HepG2 (cell line): ENCODE measurements around the gene POLR3K. TPM values are rescaled to one million over a fixed set of nuclear protein-coding genes. Genes with fewer than 3 reads are reported as not detected.

Source experiments
- AHR ChIP-seq: IDR thresholded peaks from 2 replicates; pipeline ENCODE4 v1.6.1; 2018; ENCODE audit warnings: missing genetic modification reagents, missing compliant biosample characterization
- ARID2 ChIP-seq: sonication (generic); formaldehyde crosslinking; IDR thresholded peaks from 2 replicates; pipeline ENCODE4 v1.8.1; 2022; ENCODE audit warnings: mild to moderate bottlenecking, missing genetic modification reagents, borderline replicate concordance
- ATF7-NPFF ChIP-seq: sonication (generic); formaldehyde crosslinking; IDR thresholded peaks from 2 replicates; pipeline ENCODE4 v1.8.1; 2023; ENCODE audit warnings: mild to moderate bottlenecking, low read depth, missing genetic modification reagents, moderate library complexity
- BHLHE40 ChIP-seq: IDR thresholded peaks from 2 replicates; pipeline ENCODE4 v1.6.1; 2011; ENCODE audit warnings: low read length, improper control_type of control experiment
- KLF6 ChIP-seq: IDR thresholded peaks from 2 replicates; pipeline ENCODE4 v1.8.0; 2016; ENCODE audit warnings: missing biosample characterization, missing genetic modification reagents
- MAFF ChIP-seq: IDR thresholded peaks from 2 replicates; pipeline ENCODE4 v1.6.1; 2011; ENCODE audit warnings: low read depth, low read length, improper control_type of control experiment
- MATR3 ChIP-seq: sonication (generic); formaldehyde crosslinking; IDR thresholded peaks from 2 replicates; pipeline ENCODE4 v1.4.0; 2020; ENCODE audit warnings: missing genetic modification reagents
- NFKB2 ChIP-seq: sonication (generic); formaldehyde crosslinking; IDR thresholded peaks from 2 replicates; pipeline ENCODE4 v1.4.0; 2020; ENCODE audit warnings: missing genetic modification reagents, borderline replicate concordance
- SETDB1 ChIP-seq: sonication (generic); formaldehyde crosslinking; IDR thresholded peaks from 2 replicates; pipeline ENCODE4 v1.5.1; 2020; ENCODE audit warnings: missing genetic modification reagents, mild to moderate bottlenecking, borderline replicate concordance
- SMAD1 ChIP-seq: sonication (generic); formaldehyde crosslinking; IDR thresholded peaks from 2 replicates; pipeline ENCODE4 v1.4.0; 2020; ENCODE audit warnings: missing genetic modification reagents, low read depth, mild to moderate bottlenecking, borderline replicate concordance
- SMAD3 ChIP-seq: sonication (generic); formaldehyde crosslinking; IDR thresholded peaks from 2 replicates; pipeline ENCODE4 v1.4.0; 2020; ENCODE audit warnings: missing genetic modification reagents
- SRY ChIP-seq: sonication (generic); formaldehyde crosslinking; IDR thresholded peaks from 2 replicates; pipeline ENCODE4 v1.8.0; 2022; ENCODE audit warnings: mild to moderate bottlenecking, missing genetic modification reagents
- TEAD3 ChIP-seq: optimal IDR thresholded peaks from 2 replicates; pipeline ENCODE3; 2016; ENCODE audit warnings: borderline replicate concordance
- ZFP82 ChIP-seq: sonication (generic); formaldehyde crosslinking; IDR thresholded peaks from 2 replicates; pipeline ENCODE4 v1.5.1; 2020; ENCODE audit warnings: mild to moderate bottlenecking, missing genetic modification reagents, borderline replicate concordance
- ZNF235 ChIP-seq: sonication (generic); formaldehyde crosslinking; IDR thresholded peaks from 2 replicates; pipeline ENCODE4 v1.8.1; 2023; ENCODE audit warnings: mild to moderate bottlenecking, missing genetic modification reagents, borderline replicate concordance
- ZNF33A ChIP-seq: sonication (generic); formaldehyde crosslinking; IDR thresholded peaks from 2 replicates; pipeline ENCODE4 v1.5.1; 2020; ENCODE audit warnings: missing genetic modification reagents, mild to moderate bottlenecking, moderate library complexity, borderline replicate concordance
- ZNF512B ChIP-seq: sonication (generic); formaldehyde crosslinking; IDR thresholded peaks from 2 replicates; pipeline ENCODE4 v1.5.1; 2020; ENCODE audit warnings: missing genetic modification reagents, mild to moderate bottlenecking, borderline replicate concordance
- ZNF556 ChIP-seq: sonication (generic); formaldehyde crosslinking; IDR thresholded peaks from 2 replicates; pipeline ENCODE4 v1.4.0; 2020; ENCODE audit warnings: mild to moderate bottlenecking, missing genetic modification reagents, borderline replicate concordance
- ZNF614 ChIP-seq: IDR thresholded peaks from 2 replicates; pipeline ENCODE4 v1.6.1; 2018; ENCODE audit warnings: missing biosample characterization, missing genetic modification reagents, inconsistent platforms, borderline replicate concordance
- ZNF644 ChIP-seq: IDR thresholded peaks from 2 replicates; pipeline ENCODE4 v1.6.1; 2016; ENCODE audit warnings: low read depth
- ZNF672 ChIP-seq: sonication (generic); formaldehyde crosslinking; IDR thresholded peaks from 2 replicates; pipeline ENCODE4 v1.8.1; 2022; ENCODE audit warnings: missing genetic modification reagents
- ZSCAN12 ChIP-seq: sonication (generic); formaldehyde crosslinking; IDR thresholded peaks from 2 replicates; pipeline ENCODE4 v1.9.0; 2021; ENCODE audit warnings: mild to moderate bottlenecking, missing genetic modification reagents
- polyA plus RNA-seq, 8 experiments: library from polyadenylated mRNA; depleted of rRNA in 3 of 8; stranded (reverse) in 7 of 8; unstranded in 1 of 8; fragments of >200 nt; fragmentation: Illumina TruSeq in 4 of 8; extraction: Trizol in 4 of 8; gene quantifications; 2 replicates each; pipeline versions ENCODE4 v1.2.1 to v1.2.3, GENCODE V29; 2011 to 2016; ENCODE audit warnings: low read depth in 4 of 8, missing spikeins in 1 of 8, mixed read lengths in 1 of 8; ENCODE audit not compliant: insufficient read depth in 1 of 8
- total RNA-seq, 5 experiments: library from RNA; depleted of rRNA; stranded (reverse); fragments of >200 nt; fragmentation: Illumina TruSeq; extraction: Trizol; gene quantifications; 2 replicates each; pipeline ENCODE4 v1.2.3, GENCODE V29; 2016; ENCODE audit warnings: low read depth in 1 of 5
- TF ChIP-seq, protein P1 (sequence below): sonication (generic); formaldehyde crosslinking; IDR thresholded peaks from 2 replicates; pipeline ENCODE4 v1.9.0; 2021; ENCODE audit warnings: missing genetic modification reagents, mild to moderate bottlenecking, borderline replicate concordance
- TF ChIP-seq, protein P2 (sequence below): sonication (generic); formaldehyde crosslinking; IDR thresholded peaks from 2 replicates; pipeline ENCODE4 v1.5.1; 2020; ENCODE audit warnings: mild to moderate bottlenecking, missing genetic modification reagents

The POLR3K gene
- total and polyA plus RNA-seq, 2 of the 13 experiments (the other 11 are each of a cell fraction or from before 2014, with no cell fraction given) = 14.8 to 18.8 TPM

DNA sequence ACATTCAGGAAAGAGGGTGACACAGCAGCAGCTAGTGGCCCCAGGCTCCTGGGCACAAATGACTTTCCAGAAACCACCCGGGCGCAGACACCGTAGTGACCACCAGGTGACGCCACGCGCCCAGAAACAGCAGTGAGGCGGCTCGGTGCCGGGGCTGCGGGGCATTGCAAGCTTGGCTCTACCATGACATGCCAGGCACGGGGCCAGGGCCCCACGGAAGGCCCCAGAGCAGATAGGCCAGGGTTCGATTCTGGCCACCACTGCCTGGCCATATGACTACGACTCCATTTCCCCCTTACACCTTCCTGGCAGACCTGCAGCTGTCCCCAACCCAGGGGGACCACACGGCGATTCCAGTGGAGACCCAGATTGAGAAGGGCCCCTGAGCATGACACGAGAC lies 12.3 kb upstream of the POLR3K start (continued):
- TF ChIP-seq ZNF235 (CRISPR knock-in tag) (no peak), ZSCAN12 (CRISPR knock-in tag) (no peak), ZNF614 (CRISPR knock-in tag) (peak; percentile 65; the same call in 1 of the 2 replicates), ZFP82 (CRISPR knock-in tag) (no peak), MATR3 (no peak), SMAD3 (peak; percentile 70; the same call in 1 of the 2 replicates), ZNF33A (CRISPR knock-in tag) (no peak), SMAD1 (0 out of 2 replicates have a peak, but pooled peaks have one; percentile 29), AHR (CRISPR knock-in tag) (no peak), ZNF556 (CRISPR knock-in tag) (no peak), ZNF644 (CRISPR knock-in tag) (no peak), SETDB1 (no peak), SRY (no peak), TEAD3 (CRISPR knock-in tag) (peak; percentile 62), ARID2 (no peak), KLF6 (peak; percentile 60; the same call in 1 of the 2 replicates), ATF7-NPFF (no peak), BHLHE40 (0 out of 2 replicates have a peak, but pooled peaks have one; percentile 17), ZNF672 (CRISPR knock-in tag) (no peak), NFKB2 (peak; percentile 73; the same call in 1 of the 2 replicates), MAFF (no peak), ZNF512B (no peak)
- TF ChIP-seq, protein P1, sequence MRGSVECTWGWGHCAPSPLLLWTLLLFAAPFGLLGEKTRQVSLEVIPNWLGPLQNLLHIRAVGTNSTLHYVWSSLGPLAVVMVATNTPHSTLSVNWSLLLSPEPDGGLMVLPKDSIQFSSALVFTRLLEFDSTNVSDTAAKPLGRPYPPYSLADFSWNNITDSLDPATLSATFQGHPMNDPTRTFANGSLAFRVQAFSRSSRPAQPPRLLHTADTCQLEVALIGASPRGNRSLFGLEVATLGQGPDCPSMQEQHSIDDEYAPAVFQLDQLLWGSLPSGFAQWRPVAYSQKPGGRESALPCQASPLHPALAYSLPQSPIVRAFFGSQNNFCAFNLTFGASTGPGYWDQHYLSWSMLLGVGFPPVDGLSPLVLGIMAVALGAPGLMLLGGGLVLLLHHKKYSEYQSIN = no peak
- TF ChIP-seq, protein P2, sequence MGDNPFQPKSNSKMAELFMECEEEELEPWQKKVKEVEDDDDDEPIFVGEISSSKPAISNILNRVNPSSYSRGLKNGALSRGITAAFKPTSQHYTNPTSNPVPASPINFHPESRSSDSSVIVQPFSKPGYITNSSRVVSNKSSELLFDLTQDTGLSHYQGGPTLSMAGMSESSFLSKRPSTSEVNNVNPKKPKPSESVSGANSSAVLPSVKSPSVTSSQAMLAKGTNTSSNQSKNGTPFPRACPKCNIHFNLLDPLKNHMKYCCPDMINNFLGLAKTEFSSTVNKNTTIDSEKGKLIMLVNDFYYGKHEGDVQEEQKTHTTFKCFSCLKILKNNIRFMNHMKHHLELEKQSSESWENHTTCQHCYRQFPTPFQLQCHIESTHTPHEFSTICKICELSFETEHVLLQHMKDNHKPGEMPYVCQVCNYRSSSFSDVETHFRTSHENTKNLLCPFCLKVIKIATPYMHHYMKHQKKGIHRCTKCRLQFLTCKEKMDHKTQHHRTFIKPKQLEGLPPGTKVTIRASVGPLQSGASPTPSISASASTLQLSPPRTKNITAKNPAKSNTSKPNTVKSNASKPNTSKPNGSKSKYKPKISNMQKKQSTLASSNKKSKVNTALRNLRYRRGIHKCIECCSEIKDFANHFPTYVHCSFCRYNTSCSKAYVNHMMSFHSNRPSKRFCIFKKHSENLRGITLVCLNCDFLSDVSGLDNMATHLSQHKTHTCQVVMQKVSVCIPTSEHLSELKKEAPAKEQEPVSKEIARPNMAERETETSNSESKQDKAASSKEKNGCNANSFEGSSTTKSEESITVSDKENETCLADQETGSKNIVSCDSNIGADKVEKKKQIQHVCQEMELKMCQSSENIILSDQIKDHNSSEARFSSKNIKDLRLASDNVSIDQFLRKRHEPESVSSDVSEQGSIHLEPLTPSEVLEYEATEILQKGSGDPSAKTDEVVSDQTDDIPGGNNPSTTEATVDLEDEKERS (CRISPR knock-in tag) = no peak
